GM19351 (cell line): ENCODE results near the gene AKAP6.

ENCODE experiments used
- ATAC-seq: cut with Tn5 transposase; IDR thresholded peaks from one replicate; pipeline ENCODE4 v1.9.1; 2021; ENCODE audit warnings: mild to moderate bottlenecking, moderate library complexity; ENCODE audit not compliant: unreplicated experiment

AKAP6 gene

DNA sequence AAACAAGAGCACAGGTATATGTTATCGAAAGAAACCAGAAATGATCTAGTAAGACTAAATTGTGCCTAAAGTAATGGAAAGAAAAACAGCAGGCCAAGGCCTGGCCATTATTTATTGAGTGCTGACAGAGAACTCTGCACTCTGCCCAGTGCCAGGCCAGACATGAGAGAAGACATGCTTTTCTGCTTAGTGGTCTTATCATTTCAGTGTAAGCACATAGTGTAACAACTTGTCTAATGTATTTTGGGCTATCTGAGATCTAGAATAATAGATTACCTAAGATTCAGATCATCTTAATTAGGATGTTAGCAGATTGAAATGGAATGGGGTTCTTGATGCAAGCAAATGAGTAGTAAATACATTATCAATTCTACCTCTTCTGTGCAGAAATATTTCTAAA lies 278.3 kb downstream of the AKAP6 start:
- ATAC-seq = no peak

DNA sequence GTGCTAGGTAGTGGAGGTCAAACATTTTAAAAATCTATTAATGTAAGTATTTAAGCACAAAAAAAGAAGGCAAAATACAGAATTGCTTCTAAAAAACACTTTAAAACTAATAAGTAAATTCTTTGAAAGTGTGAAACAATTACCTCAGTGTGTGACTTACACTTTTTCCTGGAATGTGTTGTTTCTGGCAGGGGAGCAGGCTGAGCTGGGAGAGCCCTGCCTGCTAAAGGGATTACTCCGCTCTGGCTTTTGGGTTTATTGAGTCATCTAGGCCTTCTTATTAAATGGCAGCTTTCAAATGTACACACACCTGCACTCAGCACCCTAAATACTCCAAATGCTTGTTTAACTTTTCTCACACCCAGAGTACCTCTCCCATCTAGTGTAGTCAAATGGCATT lies 279.8 kb downstream of the AKAP6 start:
- ATAC-seq = no peak

DNA sequence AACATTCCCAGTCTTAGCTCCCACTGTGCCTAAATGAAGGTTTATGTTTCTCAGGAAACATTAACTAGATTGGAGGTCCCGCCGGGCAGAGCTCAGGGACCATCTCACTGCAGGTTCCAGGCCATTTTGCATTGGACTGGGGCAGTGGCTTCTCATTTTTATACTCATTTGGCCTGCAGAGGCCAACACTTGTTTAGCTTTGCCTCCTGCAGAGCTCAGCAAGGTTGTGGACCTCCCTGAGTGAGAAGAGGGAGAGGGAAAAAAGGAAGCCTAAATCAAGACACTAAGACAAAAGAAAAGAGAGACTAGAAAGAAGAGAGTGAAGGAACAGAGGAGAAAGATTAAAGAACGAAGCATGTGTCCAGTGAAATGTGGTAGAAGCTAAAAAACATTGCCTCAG lies 280.3 kb downstream of the AKAP6 start:
- ATAC-seq = no peak

DNA sequence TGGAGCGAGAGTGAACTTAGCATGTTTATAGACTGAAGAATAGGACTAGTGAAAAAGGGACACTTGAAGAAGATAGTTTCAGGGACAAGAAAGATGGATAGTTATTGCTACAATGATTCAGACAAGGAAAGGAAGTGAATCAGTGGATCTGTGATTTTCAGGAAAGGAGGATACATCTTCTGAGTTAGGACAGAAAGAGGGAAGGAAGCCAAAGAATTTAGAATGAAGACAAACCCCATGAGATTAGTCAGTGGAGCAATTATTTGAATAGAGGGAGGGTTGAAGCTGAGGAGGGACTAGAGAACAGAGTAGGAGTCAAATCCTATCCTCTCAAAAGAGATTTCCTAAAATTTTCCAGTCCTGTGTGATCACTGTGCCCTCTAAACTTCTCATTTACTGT lies 282.7 kb downstream of the AKAP6 start:
- no peak for ATAC-seq

DNA sequence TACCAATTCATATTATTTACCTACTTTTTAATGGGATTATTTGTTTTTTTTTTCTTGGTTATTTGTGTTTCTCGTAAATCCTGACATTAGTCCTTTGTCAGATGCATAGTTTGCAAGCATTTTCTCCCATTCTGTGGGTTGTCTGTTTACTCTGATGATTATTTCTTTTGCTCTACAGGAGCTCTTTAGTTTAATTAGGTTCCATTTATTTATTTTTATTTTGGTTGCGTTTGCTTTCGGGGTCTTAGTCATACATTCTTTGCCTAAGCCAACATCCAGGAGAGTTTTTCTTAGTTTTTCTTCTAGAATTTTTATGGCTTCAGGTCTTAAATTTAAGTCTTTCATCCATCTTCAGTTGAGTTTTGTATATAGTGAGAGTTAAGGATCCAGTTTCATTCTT lies 289.9 kb downstream of the AKAP6 start:
- ATAC-seq = no peak

DNA sequence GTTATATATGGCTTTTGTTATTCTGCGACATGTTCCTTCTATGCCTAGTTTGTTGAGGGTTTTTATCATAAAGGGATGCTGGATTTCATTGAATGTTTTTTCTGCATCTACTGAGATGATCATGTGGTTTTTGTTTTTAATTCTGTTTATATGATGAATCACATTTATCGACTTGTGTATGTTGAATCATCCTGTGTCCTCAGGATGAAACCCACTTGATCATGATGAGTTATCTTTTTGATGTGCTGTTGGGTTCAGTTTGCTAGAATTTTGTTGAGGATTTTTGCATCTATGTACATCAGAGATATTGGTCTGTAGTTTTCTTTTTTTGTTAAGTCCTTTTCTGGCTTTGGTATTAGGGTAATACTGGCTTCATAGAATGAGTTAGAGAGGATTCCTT lies 291.2 kb downstream of the AKAP6 start:
- no peak for ATAC-seq

DNA sequence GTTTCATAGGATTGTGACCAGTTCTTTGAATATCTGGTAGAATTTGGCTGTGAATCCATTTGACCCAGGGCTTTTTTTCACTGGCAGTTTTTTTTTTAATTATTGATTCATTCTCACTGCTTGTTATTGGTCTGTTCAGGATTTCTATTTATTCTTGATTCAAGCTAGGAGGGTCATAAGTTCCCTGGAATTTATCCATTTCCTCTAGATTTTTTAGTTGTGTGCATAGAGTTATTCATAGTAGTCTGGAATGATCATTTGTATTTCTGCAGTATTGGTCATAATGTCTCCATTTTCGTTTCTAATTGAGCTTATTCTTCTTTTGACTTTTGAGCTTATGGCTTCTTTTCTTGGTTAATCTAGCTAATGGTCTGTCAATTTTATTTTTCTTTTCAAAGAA lies 291.6 kb downstream of the AKAP6 start:
- ATAC-seq = no peak

DNA sequence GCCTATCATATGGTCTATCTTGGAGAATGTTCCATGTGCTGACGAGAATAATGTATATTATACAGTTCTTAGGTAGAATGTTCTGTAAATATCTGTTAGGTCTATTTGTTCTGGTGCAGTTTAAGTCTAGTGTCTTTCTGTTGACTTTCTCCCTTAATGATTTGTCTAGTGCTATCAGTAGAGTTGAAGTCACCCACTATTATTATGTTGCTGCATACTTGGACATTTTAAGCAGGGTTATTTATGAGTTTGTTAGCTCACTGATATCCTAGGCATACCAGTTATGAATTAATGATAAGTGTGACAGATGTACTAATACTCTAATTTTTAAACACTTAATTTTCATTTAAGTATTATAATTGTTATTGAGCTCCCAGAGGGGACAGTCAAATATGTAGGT lies 292.5 kb downstream of the AKAP6 start:
- ATAC-seq = no peak

DNA sequence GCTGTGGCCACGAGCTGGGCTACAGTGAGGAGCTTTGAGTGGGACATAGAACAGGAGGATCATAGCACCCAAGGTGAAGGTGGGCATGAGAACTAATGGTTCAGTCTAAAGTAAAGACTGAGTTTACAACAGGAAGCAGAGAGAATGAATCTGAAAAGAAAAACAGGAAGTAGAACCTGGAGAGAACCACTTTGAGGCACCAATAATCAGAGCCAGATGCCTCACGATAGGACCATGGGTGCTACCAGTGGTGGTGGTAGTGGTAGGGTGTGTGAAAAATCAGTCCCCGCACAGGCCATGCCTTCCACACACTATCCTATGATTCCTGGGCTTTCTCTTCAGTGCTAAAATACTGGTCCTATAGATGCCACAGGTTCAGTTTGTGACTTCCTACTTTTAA lies 293.6 kb downstream of the AKAP6 start:
- no peak for ATAC-seq

DNA sequence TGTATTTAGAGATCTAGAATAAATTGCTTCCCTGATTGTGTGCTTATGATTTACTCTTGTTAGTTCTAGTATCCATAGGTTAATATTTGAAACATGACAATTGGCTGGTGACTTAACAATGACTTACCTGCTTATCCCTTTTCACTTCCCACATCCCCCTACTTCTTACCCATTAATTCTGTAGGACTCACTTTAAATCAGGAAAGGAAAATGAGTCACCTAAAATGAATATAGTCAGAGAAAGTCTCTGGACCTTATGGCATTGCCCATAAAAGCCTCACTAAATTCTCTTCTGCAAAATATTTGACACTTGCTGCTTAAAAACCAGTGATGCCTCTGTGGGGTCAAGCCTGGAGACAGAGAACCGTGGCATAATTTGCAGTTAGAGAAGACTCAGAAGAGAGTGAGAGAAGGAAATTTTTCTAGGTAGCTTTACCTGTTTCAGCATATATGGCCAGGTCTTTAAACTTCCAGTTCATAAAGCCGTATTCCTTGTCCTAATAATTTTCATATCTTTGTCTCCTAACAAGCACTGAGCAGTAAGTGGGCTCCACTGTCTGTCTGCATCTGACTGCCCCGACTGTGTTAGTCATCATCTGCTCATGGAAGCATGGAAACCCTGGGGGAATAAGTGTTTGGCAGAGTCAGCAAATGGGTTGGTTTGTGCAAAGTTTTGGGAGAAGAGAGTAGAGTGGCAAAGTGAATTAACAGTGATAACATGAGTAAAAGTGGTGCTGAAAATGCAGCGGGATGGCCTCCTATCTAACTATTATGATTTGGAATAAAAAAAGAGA lies 294.4 kb downstream of the AKAP6 start:
- no peak for ATAC-seq

DNA sequence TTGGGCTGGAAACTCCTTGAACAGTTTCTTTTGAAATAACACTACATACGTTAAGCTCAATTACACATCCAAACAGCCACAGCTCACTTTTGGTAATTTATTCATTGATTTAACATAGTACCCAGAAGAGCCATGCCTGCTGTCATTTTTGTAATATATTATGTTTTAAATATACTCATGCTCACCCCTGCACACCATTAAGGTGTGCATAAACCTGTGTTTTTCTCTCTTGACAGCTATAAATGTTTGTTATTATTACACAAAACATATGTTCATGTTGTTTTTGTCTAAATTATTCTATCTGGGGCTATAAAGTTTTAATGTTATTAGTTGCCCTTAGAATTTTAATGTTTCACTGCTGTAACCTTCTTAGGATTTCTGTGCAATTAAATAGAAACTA lies 296.1 kb downstream of the AKAP6 start:
- no peak for ATAC-seq

DNA sequence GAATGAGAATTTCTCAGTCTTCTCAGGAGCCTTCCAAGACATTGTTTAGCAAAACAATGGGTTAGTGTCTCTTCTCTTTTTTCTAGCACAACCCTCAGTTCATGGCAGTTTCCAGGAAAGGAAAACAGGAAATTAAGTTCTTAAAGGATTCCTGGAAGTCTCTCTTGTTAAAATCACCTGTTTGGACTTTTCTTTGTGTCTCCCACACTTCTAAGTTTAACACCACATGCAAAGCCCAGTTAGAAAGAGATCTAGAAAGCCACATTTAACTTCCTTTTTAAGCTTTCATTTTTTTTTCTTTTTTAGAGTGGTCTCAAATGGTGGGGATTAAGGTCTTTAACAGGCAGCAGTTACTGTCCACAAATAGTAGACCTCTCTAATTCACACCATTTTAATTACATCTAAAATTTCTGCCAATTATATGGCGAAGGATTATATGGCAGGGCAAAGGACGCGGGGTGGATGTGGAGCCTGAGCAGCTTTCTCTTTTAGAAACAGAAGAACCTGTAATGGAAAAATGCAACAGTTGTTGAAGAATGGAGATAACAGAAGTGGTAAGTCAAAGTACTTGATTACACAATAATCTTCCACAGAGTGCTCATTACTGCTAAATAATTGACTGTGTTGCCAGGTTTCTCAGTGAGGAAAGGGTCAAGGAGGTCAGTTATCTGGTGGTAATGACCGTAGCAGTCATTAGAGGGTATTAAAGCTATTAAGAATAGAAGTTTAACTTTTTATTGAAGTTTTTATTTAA lies 298.6 kb downstream of the AKAP6 start:
- no peak for ATAC-seq

DNA sequence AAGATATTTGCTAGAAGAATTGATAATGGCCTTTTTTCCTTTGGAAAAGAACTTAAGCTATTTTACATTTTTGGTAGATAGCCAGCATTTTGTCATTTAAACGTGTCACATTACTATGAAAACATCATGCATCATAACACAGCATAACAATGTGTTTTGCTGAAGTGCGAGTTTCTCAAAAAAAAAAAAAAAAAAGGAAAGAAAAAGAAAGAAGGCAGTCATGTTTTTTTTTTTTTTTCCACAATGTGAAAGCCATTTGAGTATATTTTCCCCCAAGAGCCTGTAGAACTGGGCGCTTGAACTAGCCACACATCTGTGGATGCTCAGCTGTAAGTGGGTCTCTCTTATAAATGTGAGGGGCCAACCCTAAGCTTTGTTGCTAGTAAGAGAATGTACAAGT lies 300.1 kb downstream of the AKAP6 start:
- ATAC-seq = no peak

DNA sequence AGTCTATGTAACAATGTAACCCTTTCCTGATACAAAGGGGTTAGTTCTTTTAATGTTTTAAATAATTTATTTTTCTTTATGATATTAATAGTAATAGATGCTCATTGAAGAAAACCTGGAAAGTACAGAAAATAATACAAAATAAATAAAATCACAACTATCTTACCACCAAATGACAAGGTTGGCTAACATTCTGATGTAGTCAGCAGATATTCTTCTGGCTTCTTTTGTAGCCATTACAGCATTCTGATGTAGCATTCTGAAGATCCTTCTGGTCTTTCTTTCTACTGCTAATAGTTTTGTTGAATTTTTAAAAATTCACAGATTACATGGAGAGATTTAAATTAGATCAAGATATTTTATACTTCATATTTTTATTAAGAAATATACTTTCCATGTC lies 301.6 kb downstream of the AKAP6 start:
- no peak for ATAC-seq

DNA sequence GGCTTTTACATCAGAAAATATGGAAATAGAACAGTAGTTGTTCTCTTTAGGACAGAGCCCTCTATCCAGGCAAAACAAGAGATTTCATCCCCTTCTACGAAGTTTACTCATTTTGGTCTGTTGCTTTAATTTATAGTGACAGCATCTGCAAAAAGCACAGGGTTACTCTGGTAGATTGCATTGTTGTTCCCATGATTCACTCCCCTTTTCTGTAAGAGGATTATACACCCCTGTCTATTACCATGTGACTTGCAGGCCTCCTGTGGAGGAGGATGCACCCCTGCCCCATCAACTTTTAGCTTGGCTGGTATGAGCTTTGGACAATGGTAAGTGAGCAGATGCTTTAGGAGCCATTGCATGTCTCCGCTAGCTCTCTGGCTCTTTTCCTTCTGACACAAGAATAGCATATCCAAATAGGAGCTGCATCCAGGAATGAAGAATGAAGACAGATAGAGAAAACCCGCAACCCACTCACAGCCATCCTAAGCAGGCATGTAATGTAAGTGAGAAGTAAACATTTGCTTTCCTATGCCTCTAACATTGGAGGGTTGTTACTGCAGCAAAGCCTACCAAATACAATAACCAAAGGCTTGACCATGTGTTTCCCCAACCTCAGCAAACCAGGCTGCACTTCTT lies 304.2 kb downstream of the AKAP6 start:
- ATAC-seq = no peak

DNA sequence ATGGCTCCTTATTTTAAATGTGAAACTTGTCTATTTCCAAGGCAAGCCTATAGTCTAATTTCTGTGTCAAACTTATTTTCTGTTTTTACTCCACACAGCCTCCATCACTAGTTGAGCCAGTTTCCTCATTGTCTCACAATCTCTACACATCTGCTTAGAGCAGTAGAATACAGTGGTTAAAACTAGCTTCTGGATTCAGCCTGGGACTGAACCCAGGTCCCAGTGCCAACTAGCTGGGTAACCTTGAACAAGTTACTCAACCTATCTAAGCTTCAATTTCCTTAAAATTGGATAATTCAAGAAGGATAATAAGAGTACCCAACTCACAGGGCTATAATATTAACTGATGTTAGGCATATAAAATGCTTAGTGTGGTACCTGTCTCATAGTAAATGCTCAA lies 304.8 kb downstream of the AKAP6 start:
- no peak for ATAC-seq

DNA sequence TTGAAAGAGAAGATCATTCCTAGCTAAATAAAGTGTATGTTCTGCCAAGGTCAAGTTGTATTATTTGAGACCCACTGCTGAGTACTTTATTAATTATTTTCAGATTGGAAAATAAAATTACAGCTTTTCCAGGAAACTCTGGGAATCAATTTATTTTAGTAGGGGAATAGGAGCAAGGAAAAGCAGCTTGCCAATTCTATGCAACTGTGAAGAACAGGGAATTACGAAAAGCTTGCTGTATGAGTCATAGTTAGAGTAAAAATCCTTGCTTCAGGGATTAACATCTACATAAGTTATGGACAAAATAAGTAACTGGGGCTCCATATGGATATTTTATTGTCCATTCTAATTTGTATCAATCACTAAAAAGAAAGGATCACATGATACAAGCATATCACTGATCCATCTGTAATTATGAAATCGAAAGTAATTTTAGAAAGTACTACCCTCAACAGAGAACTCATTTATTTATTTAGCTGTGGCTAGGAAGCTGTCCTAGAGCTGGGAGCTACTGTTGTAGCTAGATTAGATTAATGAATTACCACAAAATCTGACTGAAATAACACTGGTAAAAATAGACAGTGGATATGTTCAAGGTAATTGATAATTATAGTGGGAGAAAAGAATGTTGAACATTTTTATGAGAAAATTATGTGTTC lies 306.1 kb downstream of the AKAP6 start:
- ATAC-seq = no peak

DNA sequence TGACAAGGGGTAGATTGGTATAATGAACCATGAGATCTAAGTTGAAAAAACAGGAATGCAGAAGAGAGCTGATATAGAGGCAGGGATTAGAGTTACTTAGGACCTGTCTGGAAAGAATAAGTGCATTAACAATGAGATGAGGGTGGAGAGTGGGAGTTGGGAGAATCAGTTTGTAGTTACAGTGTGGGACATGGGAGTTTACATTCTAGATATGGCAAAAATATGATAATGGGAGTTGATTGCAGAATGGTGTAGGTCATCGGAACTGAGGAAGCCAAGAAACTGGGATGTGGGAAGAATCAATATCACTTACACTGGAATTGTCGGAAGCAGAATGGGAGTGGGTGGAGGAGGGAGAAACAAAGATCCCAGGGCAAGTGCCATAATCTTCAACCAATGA lies 308.5 kb downstream of the AKAP6 start:
- no peak for ATAC-seq

DNA sequence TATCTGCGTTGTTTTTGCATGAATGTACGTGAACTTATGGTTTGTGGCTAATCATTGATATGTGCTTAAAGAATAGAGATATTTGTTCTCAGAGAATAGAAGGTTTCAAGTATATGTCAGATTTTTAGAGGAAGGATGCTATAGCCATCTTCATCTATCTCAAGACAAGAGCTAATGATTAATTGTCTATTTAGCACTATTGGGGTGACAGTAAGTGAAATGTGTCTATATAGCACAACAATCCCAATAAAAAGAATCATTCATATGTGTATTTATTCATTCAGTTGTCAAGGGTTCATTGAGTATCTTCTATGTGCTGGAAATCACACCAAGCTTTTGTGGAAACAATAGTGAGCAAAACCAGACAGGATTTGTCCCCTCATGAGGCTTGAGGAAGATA lies 310.1 kb downstream of the AKAP6 start:
- ATAC-seq = no peak

DNA sequence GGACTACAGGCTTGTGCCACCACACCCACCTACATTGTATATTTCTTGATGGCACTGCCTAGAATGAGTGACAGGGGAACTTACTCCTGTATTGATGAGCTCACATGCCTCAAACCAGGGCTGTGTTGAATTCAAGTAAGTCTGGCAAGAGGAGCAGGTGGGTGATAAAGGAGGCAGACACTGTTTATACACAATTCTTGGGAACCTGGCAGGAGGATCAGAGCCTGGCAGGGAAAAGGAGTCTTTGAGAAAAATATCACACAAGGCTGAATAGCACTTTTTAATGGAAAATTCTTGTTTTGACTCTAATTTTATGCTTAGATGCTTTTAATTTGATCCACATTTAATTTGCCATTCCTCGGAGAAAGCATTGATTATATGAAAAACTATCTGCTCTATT lies 316.5 kb downstream of the AKAP6 start:
- ATAC-seq = no peak

DNA sequence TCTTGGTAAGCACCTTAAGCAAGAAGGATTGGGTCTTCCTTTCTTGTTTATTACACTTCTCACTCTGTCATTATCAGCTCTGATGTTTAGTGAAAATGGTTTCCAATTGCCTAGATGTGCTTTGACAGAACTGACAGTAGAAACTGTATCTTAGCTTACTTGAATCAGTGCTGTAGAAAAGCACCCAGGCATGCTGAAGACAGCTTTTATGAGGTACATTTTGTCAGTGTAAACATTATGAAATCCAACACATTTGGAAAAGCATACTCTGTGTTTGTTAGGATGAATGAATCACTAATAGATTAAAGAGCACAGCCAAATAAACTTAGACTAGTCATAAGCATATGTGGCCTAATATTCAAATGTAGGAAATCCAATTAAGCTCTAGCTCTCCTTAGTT lies 319.3 kb downstream of the AKAP6 start:
- no peak for ATAC-seq

DNA sequence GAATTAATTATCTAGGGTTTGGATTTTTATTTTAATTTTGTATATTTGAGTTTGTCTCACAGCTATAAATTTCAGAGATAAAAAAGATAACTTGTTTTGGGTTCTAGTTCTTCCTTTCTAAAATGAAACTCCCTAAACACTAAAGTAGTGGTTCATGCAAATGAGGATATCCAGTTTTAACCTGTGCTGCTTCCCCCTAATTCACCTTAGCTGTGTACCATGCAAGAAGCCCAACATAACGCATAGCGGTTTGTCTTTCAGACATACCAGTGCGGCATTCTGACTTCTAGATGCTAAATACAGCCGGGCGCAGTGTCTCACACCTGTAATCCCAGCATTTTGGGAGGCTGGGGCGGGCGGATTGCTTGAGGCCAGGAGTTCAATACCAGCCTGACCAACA lies 320.9 kb downstream of the AKAP6 start:
- no peak for ATAC-seq
